IMR-90 (cell line): ENCODE data around the gene TGM6. TPM values are rescaled to one million over a fixed set of nuclear protein-coding genes. Genes with fewer than 3 reads are reported as not detected.

Source experiments
- ATAC-seq: fragments of 200-7000 bp; cut with Tn5 transposase; 2 replicates; pipeline ENCODE4 v1.9.1; 2020; ENCODE audit warnings: low read depth, mild to moderate bottlenecking, moderate library complexity
- BruUV-seq: library from RNA; stranded (reverse); fragments of 400-500 nt; replicated peaks from 2 replicates; lab custom pipeline; 2021; lab: Mats Ljungman, UMichigan
- CTCF ChIA-PET: fragments of 300-600 bp; formaldehyde crosslinking; extraction: SDS; loops from one replicate; lab custom pipeline; 2021; ENCODE audit warnings: antibody characterized with exemption; lab: Yijun Ruan, JAX
- POLR2A ChIA-PET: fragments of 300-600 bp; sonication (Branson Sonifier 250); formaldehyde crosslinking; loops from one replicate; lab custom pipeline; 2022; ENCODE audit warnings: antibody characterized with exemption; ENCODE audit not compliant: unreplicated experiment; lab: Charles Lee
- DNase-seq: peaks from one replicate; pipeline ENCODE4 v3.0.0; 2013
- H2AFZ ChIP-seq: replicated peaks from 2 replicates; pipeline ENCODE3; 2013; ENCODE audit warnings: low read length, mild to moderate bottlenecking; ENCODE audit not compliant: poor library complexity
- H2AK5ac ChIP-seq: 2 replicates; pipeline ENCODE4 v1.6.1; 2013; ENCODE audit warnings: low read depth, low read length, inconsistent platforms
- H2AK9ac ChIP-seq: replicated peaks from 2 replicates; pipeline ENCODE3; 2013; ENCODE audit warnings: mild to moderate bottlenecking, low read depth, low read length, moderate library complexity; ENCODE audit not compliant: poor library complexity
- H2BK120ac ChIP-seq: 2 replicates; pipeline ENCODE4 v1.6.1; 2013; ENCODE audit warnings: low read depth, low read length, inconsistent platforms
- H2BK15ac ChIP-seq: 3 replicates; pipeline ENCODE4 v1.6.1; 2013; ENCODE audit warnings: low read depth, low read length, inconsistent platforms
- H2BK20ac ChIP-seq: 2 replicates; pipeline ENCODE4 v1.6.1; 2013; ENCODE audit warnings: low read depth, mild to moderate bottlenecking, inconsistent platforms, low read length, moderate library complexity
- H2BK5ac ChIP-seq: 2 replicates; pipeline ENCODE4 v1.6.1; 2013; ENCODE audit warnings: mild to moderate bottlenecking, low read depth, low read length, inconsistent platforms; ENCODE audit not compliant: poor library complexity, severe bottlenecking
- H3K14ac ChIP-seq: replicated peaks from 2 replicates; pipeline ENCODE4 v1.6.1; 2013; ENCODE audit warnings: low read depth, low read length, inconsistent platforms
- H3K18ac ChIP-seq: 2 replicates; pipeline ENCODE4 v1.6.1; 2013; ENCODE audit warnings: low read depth, low read length, control low read depth
- H3K23ac ChIP-seq: 2 replicates; pipeline ENCODE4 v1.6.1; 2013; ENCODE audit warnings: low read depth, low read length, inconsistent platforms
- H3K27ac ChIP-seq: 2 replicates; pipeline ENCODE4 v1.5.1; 2013; ENCODE audit warnings: mild to moderate bottlenecking, control low read depth, low read length; ENCODE audit not compliant: insufficient read depth
- H3K27me3 ChIP-seq: 2 replicates; pipeline ENCODE4 v1.6.1; 2013; ENCODE audit warnings: low read length; ENCODE audit not compliant: control insufficient read depth, insufficient read depth
- H3K36me3 ChIP-seq: 2 replicates; pipeline ENCODE4 v1.6.1; 2013; ENCODE audit warnings: low read length, mixed read lengths; ENCODE audit not compliant: control insufficient read depth, insufficient read depth
- H3K4ac ChIP-seq: 2 replicates; pipeline ENCODE4 v1.6.1; 2013; ENCODE audit warnings: low read depth, low read length, inconsistent platforms
- H3K4me1 ChIP-seq: 2 replicates; pipeline ENCODE4 v1.6.1; 2013; ENCODE audit warnings: low read length, mixed read lengths; ENCODE audit not compliant: control insufficient read depth, insufficient read depth
- H3K4me2 ChIP-seq: 2 replicates; pipeline ENCODE4 v1.6.1; 2013; ENCODE audit warnings: low read depth, mild to moderate bottlenecking, control low read depth, low read length, moderate library complexity
- H3K4me3 ChIP-seq: 2 replicates; pipeline ENCODE4 v1.5.1; 2013; ENCODE audit warnings: low read depth, mild to moderate bottlenecking, control low read depth, low read length, moderate library complexity; ENCODE audit not compliant: insufficient read depth
- H3K56ac ChIP-seq: 2 replicates; pipeline ENCODE4 v1.6.1; 2013; ENCODE audit warnings: low read length, inconsistent platforms; ENCODE audit not compliant: insufficient read depth; ENCODE audit errors: extremely low read depth
- H3K79me1 ChIP-seq, 2 experiments: 2 replicates each; pipeline ENCODE4 v1.6.1; 2013; ENCODE audit warnings: low read length in 2 of 2, inconsistent platforms in 1 of 2, low read depth in 1 of 2
- H3K9ac ChIP-seq: 2 replicates; pipeline ENCODE4 v1.6.1; 2013; ENCODE audit warnings: low read depth, low read length, control low read depth
- H3K9me1 ChIP-seq: 2 replicates; pipeline ENCODE4 v1.6.1; 2013; ENCODE audit warnings: low read length, inconsistent platforms; ENCODE audit not compliant: insufficient read depth
- H3K9me3 ChIP-seq: 2 replicates; pipeline ENCODE4 v1.6.1; 2013; ENCODE audit warnings: low read length; ENCODE audit not compliant: control insufficient read depth, insufficient read depth
- H4K20me1 ChIP-seq: 2 replicates; pipeline ENCODE4 v1.6.1; 2013; ENCODE audit warnings: low read length, inconsistent platforms; ENCODE audit not compliant: insufficient read depth
- H4K5ac ChIP-seq: 2 replicates; pipeline ENCODE4 v1.6.1; 2013; ENCODE audit warnings: mild to moderate bottlenecking, low read depth, low read length, control low read depth
- H4K8ac ChIP-seq, 2 experiments: 2 replicates each; pipeline ENCODE4 v1.6.1; 2013; ENCODE audit warnings: low read depth in 2 of 2, low read length in 2 of 2, control low read depth in 1 of 2, inconsistent platforms in 1 of 2
- H4K91ac ChIP-seq: 2 replicates; pipeline ENCODE4 v1.6.1; 2013; ENCODE audit warnings: low read depth, low read length, inconsistent platforms; ENCODE audit not compliant: insufficient read depth
- CTCF ChIP-seq: conservative IDR thresholded peaks from 2 replicates; pipeline ENCODE4 v1.5.1; 2012; ENCODE audit warnings: mild to moderate bottlenecking, low read depth, low read length, improper control_type of control experiment
- RAD21 ChIP-seq: IDR thresholded peaks from 2 replicates; pipeline ENCODE4 v1.6.1; 2012; ENCODE audit warnings: low read length, improper control_type of control experiment
- RFX5 ChIP-seq: IDR thresholded peaks from 2 replicates; pipeline ENCODE4 v1.8.0; 2012; ENCODE audit warnings: low read depth, mild to moderate bottlenecking, low read length, moderate library complexity
- WGBS, 2 experiments: methylation state at CpG; one replicate each; pipeline versions ENCODE4 v1.1.5 to v1.1.7; 2013; ENCODE audit warnings: missing lambda C conversion rate in 2 of 2; ENCODE audit not compliant: insufficient read length in 1 of 2; ENCODE audit errors: extremely low coverage in 2 of 2; 5-methylcytosine and 5-hydroxymethylcytosine counted together
- dilution Hi-C: fragments of 300-500 bp; cut with HindIII; formaldehyde crosslinking; loops from one replicate; pipeline ENCODE4 v1.14.3; 2018; ENCODE audit warnings: low sequenced_read_pairs; ENCODE audit not compliant: unreplicated experiment
- in situ Hi-C: fragments of 300-500 bp; cut with MboI; formaldehyde crosslinking; loops from 3 replicates; pipeline ENCODE4 v1.14.3; 2019; ENCODE audit warnings: low sequenced_read_pairs, inconsistent platforms, mixed read lengths
- intact Hi-C: fragments of 100-400 bp; cut with micrococcal nuclease; formaldehyde crosslinking; loops from 2 replicates; pipeline ENCODE4 v1.10.0; 2022
- polyA plus RNA-seq, 3 experiments: library from polyadenylated mRNA; depleted of rRNA; stranded (reverse); fragments of >200 nt; gene quantifications; 2 replicates each; pipeline ENCODE4 v1.2.3, GENCODE V29; 2012; ENCODE audit warnings: low replicate concordance in 1 of 3
- total RNA-seq: library from RNA; depleted of rRNA; stranded (reverse); fragments of >200 nt; gene quantifications from 2 replicates; pipeline ENCODE4 v1.2.3, GENCODE V29; 2012

TGM6 gene
- total and polyA plus RNA-seq, 2 of the 4 experiments (the other 2 are of a cell fraction), result not detected

GRCh38 chr20:2387180-2387577 is 6.5 kb downstream of the TGM6 start:
- CTCF ChIA-PET, result interaction anchor here (1.0 kb wide), 1 partner anchor 65 kb away, joined by 3 read pairs; no protein-coding TSS in a partner anchor
- dilution Hi-C loops (no loop called here), in situ Hi-C loops (no loop called here), intact Hi-C loops (no loop called here)
- Histone ChIP-seq H4K8ac (no peak overlapping the region), H4K91ac (no peak overlapping the region), H2BK20ac (no peak overlapping the region), H2AK9ac (no peak overlapping the region), H3K27ac (no peak overlapping the region), H3K4me2 (no peak overlapping the region), H3K14ac (no peak overlapping the region), H3K4me3 (no peak overlapping the region), H2BK120ac (no peak overlapping the region), H3K36me3 (no peaks in the 10 kb centered on the region), H3K27me3 (peaks cover 2% of the 10 kb centered on the region; the same call in 1 of the 2 replicates), H2AFZ (peak overlapping the region; percentile 33), H4K20me1 (no peaks in the 10 kb centered on the region), H3K9me1 (no peaks in the 10 kb centered on the region), H3K9me3 (peaks cover 2% of the 10 kb centered on the region), H3K4ac (no peak overlapping the region), H2BK15ac (no peak overlapping the region), H3K79me1 (no peaks in the 10 kb centered on the region), H2AK5ac (no peak overlapping the region), H4K5ac (no peak overlapping the region), H3K23ac (no peak overlapping the region), H3K9ac (no peak overlapping the region), H3K18ac (no peak overlapping the region), H3K4me1 (no peaks in the 10 kb centered on the region), H2BK5ac (no peak overlapping the region), H3K56ac (no peak overlapping the region)
- no TSS peak for BruUV-seq
- TF ChIP-seq RAD21, result 0 out of 2 replicates have a peak, but pooled peaks have one; percentile 14
- TF ChIP-seq CTCF, result peak; percentile 35; the same call in 1 of the 2 replicates
- TF ChIP-seq RFX5, result no peak
- no peak for ATAC-seq
- DNase-seq, result peak; percentile 19
- 0% methylated on average over 1 of the region's 2 CpGs; no CpG with 5 or more reads in 1 of the 2 experiments for WGBS, 2 experiments
- POLR2A ChIA-PET, result no interaction called here
